HG03460 (cell line): Measurements from ENCODE around the gene BST1.

ENCODE experiments used
- ATAC-seq: cut with Tn5 transposase; IDR thresholded peaks from one replicate; pipeline ENCODE4 v1.9.1; 2021; ENCODE audit not compliant: unreplicated experiment

The BST1 gene

DNA sequence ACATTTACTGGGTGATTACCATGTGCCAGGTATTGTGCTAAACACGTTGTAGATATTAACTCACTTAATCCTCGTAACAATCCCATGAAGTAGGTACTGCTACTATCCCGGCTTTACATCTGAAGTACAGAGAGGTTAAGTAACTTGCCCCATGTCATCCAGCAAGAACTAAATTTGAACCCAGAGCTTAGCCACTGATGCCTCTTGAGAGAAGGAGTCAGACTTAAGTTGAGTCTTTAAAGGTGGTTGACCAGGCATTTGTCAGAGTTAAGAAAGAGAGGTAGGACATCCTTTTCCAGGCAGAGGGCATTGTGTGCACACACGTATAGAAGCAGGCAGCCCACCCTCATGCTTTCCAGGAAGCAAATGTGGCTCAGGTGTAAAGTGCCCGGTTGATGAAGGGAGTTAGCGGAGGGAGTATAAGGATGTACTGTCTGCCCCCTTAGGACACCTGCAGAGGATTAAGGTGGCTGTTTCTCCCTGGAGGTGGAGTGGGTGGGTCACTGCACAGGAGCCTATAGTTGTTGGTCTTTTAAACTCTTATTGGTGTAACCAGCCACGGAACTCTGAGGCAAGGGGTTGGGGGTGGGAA lies 74.9 kb downstream of the BST1 start:
- ATAC-seq: no peak

DNA sequence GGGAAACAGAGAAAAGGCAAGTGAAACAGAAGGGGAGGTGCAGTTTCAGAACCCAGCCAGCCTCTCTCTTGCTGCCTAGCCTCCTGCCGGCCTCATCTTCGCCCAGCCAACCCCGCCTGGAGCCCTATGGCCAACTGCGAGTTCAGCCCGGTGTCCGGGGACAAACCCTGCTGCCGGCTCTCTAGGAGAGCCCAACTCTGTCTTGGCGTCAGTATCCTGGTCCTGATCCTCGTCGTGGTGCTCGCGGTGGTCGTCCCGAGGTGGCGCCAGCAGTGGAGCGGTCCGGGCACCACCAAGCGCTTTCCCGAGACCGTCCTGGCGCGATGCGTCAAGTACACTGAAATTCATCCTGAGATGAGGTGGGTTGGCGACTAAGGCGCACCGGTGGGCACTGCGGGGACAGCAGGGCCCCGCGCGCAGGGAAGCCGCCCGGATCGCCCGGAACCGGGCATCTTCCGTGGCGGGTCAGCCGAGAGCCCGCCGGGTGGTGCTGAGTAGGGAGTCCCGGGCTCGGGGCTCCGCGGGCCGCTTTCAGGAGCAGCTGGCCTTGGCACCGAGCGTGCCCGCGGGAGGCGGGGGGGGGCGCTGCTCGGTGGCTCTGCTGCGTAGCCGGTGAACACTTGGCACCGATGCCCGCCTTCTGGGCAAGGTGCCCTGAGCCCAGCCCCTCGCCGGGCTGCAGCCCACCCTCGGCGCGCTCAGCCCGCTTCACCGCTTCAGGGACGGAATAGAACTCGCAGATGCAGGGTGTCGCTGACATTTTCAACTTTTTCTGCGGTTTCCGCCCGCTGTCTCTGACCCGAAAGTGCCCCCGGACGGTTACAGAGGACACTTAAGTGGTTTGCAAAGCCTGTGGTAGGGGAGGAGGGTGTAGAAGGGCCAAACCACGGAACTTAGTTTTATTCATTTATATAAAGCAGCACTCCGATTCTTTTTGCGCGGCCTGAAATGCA lies 75.7 kb downstream of the BST1 start, which contains the start of gene CD38:
Gene CD38, plus strand, starts transcription at position 40 of the 953 bp plus-strand sequence. Its CDS starts 87 bp downstream, at position 127.
- ATAC-seq: peak; percentile 73

DNA sequence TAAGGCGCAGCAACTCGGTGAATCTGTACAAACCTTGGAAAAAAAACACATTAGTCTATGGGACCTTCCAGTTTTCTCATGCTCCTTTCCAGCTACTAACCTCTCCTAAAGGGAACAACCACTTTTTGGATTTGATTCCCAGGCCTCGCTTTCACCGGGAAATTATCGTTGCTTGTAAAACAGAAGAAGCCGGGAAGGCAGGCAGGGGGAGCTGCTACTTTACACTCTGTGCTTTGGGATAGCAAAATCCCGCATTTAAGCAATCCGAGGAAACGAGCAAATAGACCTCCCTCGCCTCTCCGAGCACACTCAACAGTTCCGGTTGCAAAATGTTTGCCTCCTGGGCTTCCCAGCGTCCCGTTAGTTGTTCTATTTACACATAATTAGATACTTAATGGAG lies 76.4 kb downstream of the BST1 start:
- ATAC-seq: no peak

DNA sequence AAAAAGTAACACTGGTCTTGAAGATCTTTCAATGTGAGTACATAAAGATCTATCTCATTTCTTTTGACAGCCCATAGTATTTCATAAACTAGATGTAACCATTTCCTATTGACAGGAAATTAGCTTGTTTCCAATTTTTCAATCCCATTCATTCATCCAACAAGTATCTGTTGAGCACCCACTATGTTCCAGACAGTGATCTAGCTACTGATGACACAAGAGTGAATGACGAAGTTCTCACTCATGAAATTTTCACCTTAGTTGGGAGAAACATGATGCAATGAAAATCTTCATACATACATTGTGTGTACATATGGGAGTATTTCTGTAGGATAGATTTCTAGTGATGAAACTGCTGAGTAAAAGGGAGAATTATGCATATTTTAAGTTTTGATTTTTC lies 76.9 kb downstream of the BST1 start:
- ATAC-seq: no peak

DNA sequence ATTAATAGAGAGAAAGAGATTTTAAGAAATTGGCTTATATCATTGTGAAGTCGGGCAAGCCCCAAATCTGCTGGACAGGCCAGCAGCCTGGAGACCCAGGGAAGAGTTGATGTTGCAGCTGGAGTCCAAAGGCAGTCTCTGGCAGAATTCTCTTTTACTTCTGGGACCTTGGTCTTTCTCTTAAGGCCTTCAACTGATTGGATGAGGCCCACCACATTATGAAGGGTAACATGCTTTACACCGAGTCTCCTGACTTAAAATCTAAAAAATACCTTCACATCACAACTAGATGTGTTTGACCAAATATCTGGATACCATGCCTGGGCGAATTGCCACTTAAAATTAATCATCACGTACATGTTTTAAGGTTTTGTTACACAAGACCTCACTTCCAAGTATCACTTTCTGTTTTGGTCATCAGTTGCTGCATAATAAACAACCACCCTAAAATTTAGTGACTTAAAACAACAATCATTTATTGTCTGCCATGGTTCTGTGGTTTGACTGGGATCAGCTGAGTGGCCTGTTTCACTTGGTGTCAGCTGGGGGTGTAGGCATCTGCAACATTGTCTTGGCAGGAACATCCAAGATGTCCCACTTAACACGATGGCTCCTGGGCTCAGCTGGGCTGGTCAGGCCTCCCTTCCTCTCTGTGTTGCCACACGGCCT lies 78.7 kb downstream of the BST1 start:
- peak; percentile 20 for ATAC-seq
